HUES48 (cell line): Measurements from ENCODE around the gene ATAT1.
A peak's percentile ranks its signal among the peaks of the same experiment; 100 is the strongest.

Source experiments
- H3K27ac ChIP-seq: one replicate; pipeline ENCODE4 v1.7.0; 2013; ENCODE audit warnings: low read depth, low read length, inconsistent platforms
- H3K27me3 ChIP-seq: 2 replicates; pipeline ENCODE4 v1.6.1; 2013; ENCODE audit warnings: mild to moderate bottlenecking, low read length; ENCODE audit not compliant: control insufficient read depth, insufficient read depth
- H3K36me3 ChIP-seq: 2 replicates; pipeline ENCODE4 v1.6.1; 2013; ENCODE audit warnings: low read length; ENCODE audit not compliant: control insufficient read depth, insufficient read depth
- H3K4me1 ChIP-seq: 2 replicates; pipeline ENCODE4 v1.6.1; 2013; ENCODE audit warnings: mild to moderate bottlenecking, low read length; ENCODE audit not compliant: control insufficient read depth, insufficient read depth
- H3K4me3 ChIP-seq: 2 replicates; pipeline ENCODE4 v1.5.1; 2013; ENCODE audit warnings: mild to moderate bottlenecking, low read depth, low read length
- H3K9ac ChIP-seq: 2 replicates; pipeline ENCODE4 v1.6.1; 2013; ENCODE audit warnings: mild to moderate bottlenecking, low read depth, low read length, moderate library complexity
- H3K9me3 ChIP-seq: 2 replicates; pipeline ENCODE4 v1.6.1; 2013; ENCODE audit warnings: low read length; ENCODE audit not compliant: control insufficient read depth, insufficient read depth

Gene ATAT1

DNA sequence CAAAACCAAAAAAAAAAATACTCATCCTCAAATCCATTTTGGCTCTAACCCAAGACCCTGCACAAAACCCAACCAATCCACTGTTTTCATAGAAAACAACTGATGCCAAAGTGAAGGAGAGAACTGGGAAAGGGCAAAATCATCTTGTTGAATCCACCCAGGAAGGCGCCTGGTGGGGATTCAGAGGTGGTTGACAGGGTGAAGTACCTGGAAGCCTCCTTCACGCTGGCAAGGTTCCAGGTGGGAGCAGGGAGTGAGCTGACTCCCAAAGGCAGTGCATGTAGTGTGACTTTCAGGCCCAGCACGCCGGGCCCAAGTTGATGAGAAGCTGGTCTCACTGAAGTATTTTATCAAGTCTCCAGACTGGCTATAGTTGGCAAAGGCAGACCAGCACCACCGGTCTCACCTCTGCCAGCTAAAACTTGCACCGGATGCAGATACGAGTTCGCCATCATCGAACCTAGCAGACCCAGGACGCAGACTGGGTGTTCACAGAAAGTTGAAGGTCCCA lies 26.2 kb upstream of the ATAT1 start:
- Histone ChIP-seq H3K27ac (no peak overlapping the region), H3K4me3 (no peak overlapping the region), H3K36me3 (peaks cover 61% of the 10 kb centered on the region), H3K27me3 (no peaks in the 10 kb centered on the region), H3K9ac (no peak overlapping the region), H3K4me1 (no peaks in the 10 kb centered on the region), H3K9me3 (0 out of 2 replicates have a peak, but pooled peaks cover 3% of the 10 kb centered on the region)

DNA sequence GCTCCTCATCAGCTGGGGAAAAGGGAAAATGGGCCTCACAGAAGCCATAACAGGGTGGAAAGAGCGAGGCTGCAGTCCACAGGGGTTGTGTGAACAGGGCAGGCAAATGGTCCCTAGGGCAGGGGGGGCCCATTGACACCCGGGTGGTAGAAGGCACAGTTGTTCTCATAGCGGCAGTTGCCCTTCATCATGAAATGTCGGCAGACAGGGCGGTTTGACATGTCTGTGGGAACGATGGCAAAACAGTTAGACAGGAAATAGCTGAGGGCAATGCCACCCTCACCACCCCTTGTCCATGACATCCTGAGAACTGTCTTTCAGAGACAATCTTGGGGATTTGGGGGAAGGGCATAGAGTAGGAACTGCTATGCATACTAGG lies 25.2 kb upstream of the ATAT1 start:
- Histone ChIP-seq H3K4me3 (no peak overlapping the region), H3K9ac (no peak overlapping the region), H3K4me1 (no peaks in the 10 kb centered on the region), H3K27ac (no peak overlapping the region), H3K27me3 (no peaks in the 10 kb centered on the region), H3K36me3 (peaks cover 69% of the 10 kb centered on the region), H3K9me3 (0 out of 2 replicates have a peak, but pooled peaks cover 3% of the 10 kb centered on the region)

DNA sequence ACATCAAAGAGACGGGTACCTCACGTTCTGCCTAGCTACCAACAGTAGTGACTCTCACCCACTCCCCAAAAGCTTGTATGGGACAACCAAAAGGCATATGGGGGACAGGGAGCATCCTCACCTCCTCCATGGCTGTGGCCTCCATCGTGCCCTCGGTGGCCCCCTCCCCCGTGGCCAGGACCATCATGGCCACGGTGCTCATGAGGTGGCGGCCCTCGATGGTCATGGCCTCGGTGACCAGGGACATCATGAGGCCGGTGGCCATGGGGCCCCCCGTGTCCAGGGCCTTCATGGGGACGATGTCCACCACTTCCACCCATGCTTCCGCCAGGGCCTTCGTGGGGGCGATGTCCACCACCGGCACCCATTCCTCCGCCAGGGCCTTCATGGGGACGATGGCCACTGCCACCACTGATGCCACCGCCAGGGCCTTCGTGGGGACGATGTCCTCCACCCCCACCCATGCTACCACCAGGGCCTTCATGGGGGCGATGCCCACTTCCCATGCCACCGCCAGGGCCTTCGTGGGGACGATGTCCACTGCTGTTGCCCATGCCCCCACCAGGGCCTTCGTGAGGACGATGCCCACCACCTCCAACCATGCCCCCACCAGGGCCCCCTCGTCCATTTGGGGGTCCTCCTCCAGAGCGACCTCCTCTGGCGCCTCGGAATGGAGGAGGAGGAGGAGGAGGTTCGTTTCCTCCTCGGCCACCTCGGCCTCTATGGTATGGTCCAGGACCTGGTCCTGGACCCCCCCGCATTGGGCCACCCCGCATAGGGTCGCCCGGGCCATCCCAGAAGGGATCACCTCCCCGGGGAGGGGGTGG lies 24.6 kb upstream of the ATAT1 start:
- Histone ChIP-seq H3K27me3 (no peaks in the 10 kb centered on the region), H3K4me3 (no peak overlapping the region), H3K36me3 (peaks cover 75% of the 10 kb centered on the region), H3K27ac (no peak overlapping the region), H3K4me1 (no peaks in the 10 kb centered on the region), H3K9me3 (0 out of 2 replicates have a peak, but pooled peaks cover 3% of the 10 kb centered on the region), H3K9ac (no peak overlapping the region)

DNA sequence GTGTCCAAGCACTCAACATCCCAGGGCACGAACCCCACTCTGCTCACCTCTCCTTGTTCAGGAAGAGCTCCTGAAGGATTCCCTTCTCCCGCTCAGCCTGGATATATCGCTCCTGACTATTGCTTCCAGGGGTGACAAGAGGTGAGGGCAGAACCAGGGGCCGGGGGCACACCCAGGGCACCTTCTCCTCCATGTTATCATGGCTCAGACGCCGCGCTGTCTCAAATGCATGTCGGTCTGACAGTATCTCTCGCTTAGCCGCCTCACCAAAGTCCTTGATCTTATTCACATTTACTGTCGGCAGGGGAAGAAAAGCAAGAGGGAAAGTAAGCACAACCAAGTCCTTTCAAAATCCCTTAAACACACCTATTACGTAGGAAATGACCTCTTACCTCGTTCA lies 22.7 kb upstream of the ATAT1 start:
- peaks cover 94% of the 10 kb centered on the region for H3K36me3 ChIP-seq
- H3K27me3 ChIP-seq, result no peaks in the 10 kb centered on the region
- no peaks in the 10 kb centered on the region for H3K4me1 ChIP-seq
- H3K27ac ChIP-seq, result no peak overlapping the region
- H3K9ac ChIP-seq, result no peak overlapping the region
- no peak overlapping the region for H3K4me3 ChIP-seq
- 0 out of 2 replicates have a peak, but pooled peaks cover 3% of the 10 kb centered on the region for H3K9me3 ChIP-seq

DNA sequence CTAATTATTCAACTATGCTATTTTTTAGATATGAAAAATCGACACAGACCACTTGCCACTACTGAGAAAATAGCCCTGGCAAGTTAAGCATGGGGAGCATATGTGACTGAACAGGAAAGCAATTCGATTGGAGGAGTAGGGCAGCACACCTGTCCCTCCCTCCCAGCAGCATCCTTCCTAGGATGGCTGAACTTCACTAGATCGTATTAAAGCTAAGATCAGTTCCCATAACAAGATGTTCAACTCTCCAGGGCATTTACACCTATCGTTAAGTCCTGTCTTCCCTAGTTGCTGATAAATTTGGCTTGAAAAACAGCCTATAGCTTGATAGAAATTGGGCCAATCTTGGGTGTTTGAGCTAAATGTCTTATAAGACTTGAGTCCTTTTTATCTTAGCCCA lies 16.6 kb upstream of the ATAT1 start:
- Histone ChIP-seq H3K9me3 (no peaks in the 10 kb centered on the region), H3K36me3 (peaks cover 79% of the 10 kb centered on the region), H3K4me1 (peaks cover 8% of the 10 kb centered on the region), H3K4me3 (no peak overlapping the region), H3K27me3 (no peaks in the 10 kb centered on the region), H3K9ac (no peak overlapping the region), H3K27ac (no peak overlapping the region)

DNA sequence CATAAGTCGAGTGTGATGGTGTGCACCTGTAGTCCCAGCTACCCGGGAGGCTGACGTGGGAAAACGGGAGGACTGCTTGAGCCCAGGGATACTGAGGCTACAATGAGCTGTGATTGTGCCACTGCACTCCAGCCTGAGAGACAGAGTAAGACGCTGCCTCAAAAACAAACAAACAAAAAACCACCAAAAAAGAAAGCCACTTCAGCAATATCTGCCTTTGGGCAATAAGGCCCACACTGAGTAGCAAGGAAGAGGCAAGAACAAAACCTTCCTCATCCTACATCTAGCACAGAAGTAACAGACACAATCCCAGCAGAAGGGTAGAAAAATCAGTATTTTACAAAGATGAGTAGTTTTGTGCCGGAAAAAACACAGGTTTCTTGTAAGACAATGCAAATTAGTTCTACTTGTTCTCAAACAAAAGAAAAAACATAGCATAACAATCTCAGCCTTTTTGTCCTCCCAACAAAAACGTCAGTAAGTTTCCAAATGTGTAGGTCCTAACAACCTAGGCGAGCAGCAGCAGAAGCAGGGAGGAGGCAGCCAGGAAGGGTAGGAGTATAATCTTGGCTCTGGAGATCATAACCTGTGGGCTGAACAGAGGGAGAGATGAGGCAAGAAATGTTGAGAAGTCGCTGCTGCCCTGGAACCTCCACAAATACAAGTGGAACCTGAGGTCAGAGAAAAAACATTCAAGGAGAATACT lies 15.4 kb upstream of the ATAT1 start:
- Histone ChIP-seq H3K4me3 (no peak overlapping the region), H3K27ac (no peak overlapping the region), H3K27me3 (no peaks in the 10 kb centered on the region), H3K9ac (no peak overlapping the region), H3K36me3 (peaks cover 73% of the 10 kb centered on the region), H3K9me3 (no peaks in the 10 kb centered on the region), H3K4me1 (peaks cover 14% of the 10 kb centered on the region)

DNA sequence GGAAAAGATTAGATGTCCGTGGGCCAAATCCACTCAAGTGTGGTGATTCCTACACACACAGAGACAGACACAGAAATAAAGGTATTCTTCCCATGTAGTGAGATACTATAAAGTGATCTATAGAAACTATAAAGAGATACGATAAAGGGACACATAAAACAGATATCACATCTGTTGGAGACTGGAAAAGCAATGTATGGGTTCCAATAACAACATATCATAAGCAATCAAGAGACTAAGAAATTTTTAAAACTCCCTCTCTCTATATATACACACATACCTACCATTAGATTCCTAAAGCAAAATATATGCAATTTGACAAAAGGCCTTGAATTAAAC lies 14.8 kb upstream of the ATAT1 start:
- Histone ChIP-seq H3K27ac (no peak overlapping the region), H3K9me3 (no peaks in the 10 kb centered on the region), H3K4me3 (no peak overlapping the region), H3K36me3 (peaks cover 73% of the 10 kb centered on the region), H3K27me3 (no peaks in the 10 kb centered on the region), H3K4me1 (peaks cover 14% of the 10 kb centered on the region), H3K9ac (no peak overlapping the region)

DNA sequence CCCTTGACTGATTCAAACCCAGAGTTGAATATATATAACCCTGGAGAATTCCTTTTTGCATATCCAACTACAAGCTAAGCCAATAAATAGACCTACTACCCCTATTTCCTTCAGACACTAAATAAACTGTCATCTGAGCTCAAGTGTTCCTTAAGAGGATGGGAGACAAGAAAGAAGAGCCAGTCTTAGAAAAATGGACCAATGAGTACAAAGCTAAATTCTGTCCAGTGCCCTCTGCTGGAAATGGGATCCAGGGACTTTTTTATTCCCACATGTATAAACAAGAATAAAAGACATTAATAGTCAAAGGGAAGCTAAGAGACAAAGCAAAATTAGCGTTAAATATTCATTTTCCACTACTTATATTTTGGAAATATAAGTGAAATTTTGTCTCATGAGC lies 14.5 kb upstream of the ATAT1 start:
- Histone ChIP-seq H3K4me1 (peaks cover 14% of the 10 kb centered on the region), H3K9ac (no peak overlapping the region), H3K36me3 (peaks cover 70% of the 10 kb centered on the region), H3K9me3 (no peaks in the 10 kb centered on the region), H3K4me3 (no peak overlapping the region), H3K27ac (no peak overlapping the region), H3K27me3 (no peaks in the 10 kb centered on the region)

DNA sequence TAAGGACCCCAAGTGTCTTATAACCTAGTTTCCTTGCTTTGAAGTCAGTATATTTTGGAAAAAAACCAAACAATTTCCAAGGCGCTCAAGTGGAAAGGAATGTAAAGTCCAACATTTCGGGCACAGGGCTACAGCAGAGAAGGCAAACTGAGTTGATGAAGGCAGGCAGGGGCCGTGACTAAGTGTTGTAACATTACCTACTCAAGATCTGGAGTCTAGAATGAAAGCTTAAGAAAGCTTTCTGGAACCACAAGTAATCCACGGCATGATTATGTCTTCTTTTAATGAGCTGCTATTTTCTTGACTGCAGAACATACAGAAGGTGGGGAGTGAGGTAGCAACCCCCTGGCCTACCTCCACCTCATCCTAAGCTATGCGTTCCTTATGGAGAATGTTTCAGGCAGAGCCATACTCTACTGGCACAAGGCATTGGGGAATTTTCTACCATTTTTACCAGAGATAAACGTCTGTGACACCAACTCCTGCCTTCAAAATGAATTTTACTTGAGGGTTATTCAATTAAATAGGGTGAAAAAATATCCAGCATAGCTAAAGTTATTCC lies 13.9 kb upstream of the ATAT1 start:
- Histone ChIP-seq H3K36me3 (peaks cover 64% of the 10 kb centered on the region), H3K4me1 (peaks cover 14% of the 10 kb centered on the region), H3K4me3 (no peak overlapping the region)

DNA sequence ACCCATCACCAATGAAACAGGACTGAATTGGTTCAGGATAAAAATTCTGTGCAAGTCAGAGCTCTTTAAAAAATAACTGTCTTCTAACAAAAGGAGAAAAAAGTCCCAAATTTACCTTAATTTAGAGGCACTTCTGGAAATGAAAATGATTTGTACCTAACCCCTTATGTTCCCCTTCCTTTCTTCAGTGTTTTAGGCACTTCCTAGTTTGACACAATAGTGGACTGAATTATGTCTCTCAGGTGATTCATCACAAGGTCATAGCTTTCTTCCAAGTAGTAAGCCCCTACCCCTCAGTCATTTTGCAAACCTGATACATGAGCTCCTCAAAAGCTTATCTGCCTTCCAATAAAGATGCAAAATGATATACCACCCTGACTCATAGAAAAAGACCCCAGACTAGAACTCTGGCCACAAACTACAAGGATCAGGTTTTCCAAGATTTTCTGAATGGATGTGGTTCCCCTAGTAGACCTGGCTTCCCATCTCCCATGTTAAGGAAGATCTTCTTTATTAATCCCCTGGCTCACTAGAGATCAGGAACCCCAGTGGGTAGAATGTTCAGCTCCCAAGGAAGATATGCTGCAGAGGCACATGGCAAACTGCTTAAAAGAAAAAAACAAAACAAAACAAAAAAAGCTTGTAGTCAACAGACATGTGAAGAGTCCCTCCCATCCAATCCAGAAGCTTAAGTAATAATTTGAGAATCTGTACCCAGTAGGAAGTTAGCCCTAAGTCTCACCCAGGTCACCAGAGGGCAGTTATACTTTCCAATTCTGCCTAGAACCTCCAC lies 13.2 kb upstream of the ATAT1 start:
- Histone ChIP-seq H3K9me3 (no peaks in the 10 kb centered on the region), H3K27ac (peak overlapping the region; percentile 95), H3K4me1 (peaks cover 14% of the 10 kb centered on the region), H3K9ac (no peak overlapping the region), H3K27me3 (no peaks in the 10 kb centered on the region), H3K36me3 (peaks cover 57% of the 10 kb centered on the region), H3K4me3 (no peak overlapping the region)

More for the DNA sequence above, 13.9 kb upstream of the ATAT1 start:
- Histone ChIP-seq H3K9ac (no peak overlapping the region), H3K27ac (peak overlapping the region; percentile 63), H3K27me3 (no peaks in the 10 kb centered on the region), H3K9me3 (no peaks in the 10 kb centered on the region)
